NCI-H1694 (cell line): ENCODE data around the gene ABCA4.
"Not testable (repeated sequence)": the region's sequence is repeated elsewhere in the genome, so short reads cannot be mapped to it uniquely, and the experiment has no call there.

Experiments
- DNase-seq: peaks from one replicate; lab custom pipeline; 2025; lab: John Stamatoyannopoulos, UW

The ABCA4 gene

DNA sequence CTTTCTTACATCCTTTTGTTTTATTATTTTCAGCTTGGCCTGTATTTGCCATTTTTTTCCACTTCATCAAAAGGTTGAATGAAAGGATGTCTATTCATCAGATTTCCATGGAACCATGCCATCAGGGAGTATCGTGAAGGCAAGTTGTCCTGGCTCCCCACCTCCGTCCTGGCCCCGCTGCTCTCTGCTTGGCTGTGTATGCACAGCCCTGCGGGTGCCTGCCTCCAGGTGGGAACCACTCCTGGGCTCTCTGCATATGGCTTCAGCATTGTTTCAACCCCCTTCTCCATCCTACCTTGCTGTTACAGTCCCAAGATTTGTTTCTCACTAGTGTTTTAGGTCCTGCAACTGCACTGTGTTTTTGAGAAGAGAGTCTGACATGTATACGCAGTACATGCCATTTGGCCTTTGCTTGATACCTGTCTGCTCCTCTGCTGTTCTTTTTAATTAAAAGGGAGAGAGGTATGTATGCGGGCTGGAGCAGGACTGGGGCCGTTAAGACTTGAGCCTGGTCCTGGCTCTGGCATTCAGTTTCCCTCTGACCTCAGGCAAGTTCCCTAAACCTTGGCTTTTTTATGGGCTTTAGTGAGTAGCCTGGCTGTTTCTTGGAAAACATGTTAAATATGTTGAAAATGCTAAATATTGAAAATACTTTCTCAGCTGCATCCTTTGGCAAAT, 141.8 kb downstream of the ABCA4 start:
- no peak for DNase-seq

- no peak for DNase-seq
These were observed 143.4 kb downstream of the ABCA4 start for GRCh38 chr1:93977598-93977945.

GRCh38 chr1:93976711-93977597, 144.0 kb downstream of the ABCA4 start:
- no peak for DNase-seq

DNA sequence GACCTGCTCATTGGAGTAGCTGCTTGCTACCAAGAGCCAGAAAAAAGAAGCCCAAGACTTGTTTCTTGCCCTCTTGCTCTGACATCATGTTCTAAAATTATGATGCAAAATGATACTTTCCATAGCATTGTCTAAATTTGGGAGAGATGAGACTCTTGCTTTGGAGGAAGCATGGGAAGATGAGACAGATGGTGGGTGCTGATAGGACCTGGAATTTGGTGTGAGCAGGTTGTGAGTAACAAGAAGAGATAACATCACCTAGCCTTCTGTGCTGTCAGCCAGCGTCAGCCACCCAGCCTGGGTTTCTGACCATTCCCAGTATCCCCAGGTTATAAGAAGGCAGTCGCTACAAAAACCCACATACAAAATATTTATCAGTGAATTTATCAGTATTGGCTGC, 144.7 kb downstream of the ABCA4 start:
- DNase-seq, result no peak

GRCh38 chr1:93972341-93972740, 148.6 kb downstream of the ABCA4 start:
- peak; percentile 30 for DNase-seq

DNA sequence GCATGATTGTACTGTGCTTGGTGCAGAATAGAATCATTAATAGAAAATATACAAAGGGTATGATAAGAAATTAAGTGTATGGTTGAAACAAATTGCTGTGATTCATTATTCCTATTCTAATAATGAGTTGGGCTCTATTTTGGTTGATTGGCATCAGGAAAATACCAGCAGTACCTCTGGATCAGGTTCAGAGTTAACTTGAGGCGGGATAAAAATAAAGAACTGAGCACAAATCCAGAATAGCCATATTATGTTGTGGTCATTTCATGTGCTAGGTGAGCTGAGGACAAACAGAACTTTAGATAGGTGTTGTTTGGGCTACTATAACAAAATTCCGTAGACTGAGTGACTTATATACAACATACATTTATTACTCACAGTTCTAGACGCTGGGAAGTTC, 151.1 kb downstream of the ABCA4 start:
- DNase-seq, result no peak

DNA sequence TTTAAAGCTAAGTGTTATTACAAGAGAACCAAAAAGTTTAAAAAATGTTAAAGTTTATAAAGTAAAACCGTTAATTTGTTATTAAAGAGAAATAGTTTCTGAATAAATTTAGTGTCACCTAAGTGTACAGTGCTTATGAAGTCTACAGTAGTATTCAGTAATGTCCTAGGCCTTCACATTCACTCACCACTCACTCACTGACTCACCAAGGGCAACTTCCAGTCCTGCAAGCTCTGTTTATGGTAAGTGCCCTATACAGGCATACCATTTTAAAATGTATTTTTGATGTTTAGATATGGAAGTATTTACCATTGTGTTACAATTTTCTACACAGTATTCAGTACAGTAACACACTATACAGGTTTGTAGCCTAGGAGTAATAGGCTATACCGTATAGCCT, 151.6 kb downstream of the ABCA4 start:
- DNase-seq, result no peak

- DNase-seq, result peak; percentile 71
These were observed 153.6 kb downstream of the ABCA4 start for GRCh38 chr1:93967306-93967705.

DNA sequence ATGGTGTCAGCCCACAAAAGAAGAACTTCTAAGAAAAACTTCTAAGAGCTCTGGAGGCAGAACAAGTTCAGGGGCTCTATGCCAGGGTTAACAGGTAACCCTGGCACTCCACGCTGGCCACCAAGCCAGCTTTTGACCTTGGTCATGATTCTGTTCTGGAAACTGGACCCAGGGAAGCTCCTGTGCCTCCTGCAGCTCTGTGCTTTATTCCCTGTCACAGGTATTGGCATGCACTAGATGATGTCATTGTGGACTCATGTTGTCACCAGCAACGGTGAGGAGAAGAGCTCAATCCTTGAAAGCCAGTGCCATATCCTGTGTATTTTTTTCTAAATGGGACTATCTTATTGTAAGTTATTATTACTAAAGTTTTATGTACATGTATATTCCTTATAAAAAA, 155.1 kb downstream of the ABCA4 start:
- no peak for DNase-seq

DNA sequence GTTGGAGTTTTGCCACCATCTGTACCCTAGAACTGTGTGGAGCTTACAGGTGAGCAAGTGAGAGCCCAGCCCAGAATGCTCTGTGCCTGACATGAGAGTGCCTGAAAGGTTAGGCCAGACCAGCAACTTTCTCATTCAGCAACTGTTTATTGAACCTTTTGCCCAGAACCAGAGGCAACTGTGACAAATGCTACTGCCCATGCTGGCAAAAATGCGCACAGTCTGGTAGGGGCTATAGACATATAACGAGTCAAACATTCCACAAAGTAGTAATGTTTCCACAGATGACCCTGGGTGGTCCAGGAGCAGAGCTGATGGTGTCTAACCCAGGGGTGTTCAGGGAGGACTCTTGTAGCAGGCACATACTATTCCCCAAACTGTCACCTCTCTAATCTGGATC, 155.7 kb downstream of the ABCA4 start:
- DNase-seq, result no peak

DNA sequence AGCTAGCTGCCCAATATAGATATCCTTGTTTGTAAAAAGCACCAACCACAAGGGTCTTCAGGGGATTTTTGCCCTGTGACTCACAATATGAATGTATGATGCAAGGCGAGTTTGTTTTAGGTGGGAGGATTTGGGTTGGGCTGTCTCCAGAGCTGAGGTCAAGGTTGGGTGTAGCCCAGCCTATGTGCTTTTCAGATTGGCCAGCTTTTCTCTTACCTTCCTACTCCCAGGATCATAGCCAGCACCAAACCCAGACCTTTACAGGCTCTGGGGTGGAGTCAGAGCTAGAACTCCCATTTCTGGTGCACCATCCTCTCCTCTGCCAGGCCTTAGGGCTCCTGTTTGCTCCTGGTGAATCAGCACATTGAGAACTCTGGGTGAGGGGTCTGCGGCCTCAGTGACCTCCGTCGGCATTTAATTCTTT, 156.2 kb downstream of the ABCA4 start:
- no peak for DNase-seq

- no peak for DNase-seq
These were observed 156.7 kb downstream of the ABCA4 start for GRCh38 chr1:93964096-93964776.

GRCh38 chr1:93963585-93963984, 157.4 kb downstream of the ABCA4 start:
- DNase-seq, result no peak

DNA sequence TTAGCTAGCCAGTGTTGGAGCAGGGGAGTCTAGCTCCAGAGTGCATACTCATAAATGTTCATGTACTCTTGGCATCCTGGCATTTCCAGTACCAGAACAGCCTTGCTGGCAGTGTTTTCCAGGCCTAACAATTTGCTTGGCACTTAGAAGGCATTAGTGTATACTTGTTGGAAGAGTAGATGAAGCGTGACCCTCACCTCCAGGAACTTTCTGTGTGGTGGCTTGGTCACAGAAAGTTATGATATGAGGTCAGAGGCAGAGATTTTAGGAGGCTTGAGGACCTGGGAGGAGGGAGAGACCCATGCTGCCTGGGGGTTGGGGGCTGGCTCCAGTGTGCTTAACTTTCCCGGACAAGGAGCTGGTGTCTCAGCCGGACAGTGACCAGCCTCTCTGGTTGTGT, 159.0 kb downstream of the ABCA4 start:
- no peak for DNase-seq

DNA sequence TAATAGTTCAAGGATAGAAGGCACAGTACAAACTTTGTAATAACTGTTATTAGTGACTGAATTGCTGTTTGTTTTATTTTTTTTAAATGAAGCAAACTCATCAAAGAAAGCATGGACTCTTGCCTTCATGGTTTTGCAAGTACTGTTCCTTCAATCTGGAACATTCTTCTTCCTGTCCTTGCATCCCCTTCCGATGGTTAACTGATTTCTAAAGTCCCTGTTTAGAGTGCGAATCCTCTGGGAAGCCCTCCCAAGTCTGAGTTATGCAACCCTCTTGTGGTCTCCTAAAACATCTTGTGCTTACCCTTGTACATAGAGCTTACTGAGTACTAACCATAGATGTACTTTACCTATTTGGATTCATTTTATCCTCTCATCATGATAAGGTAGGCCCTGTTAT, 159.5 kb downstream of the ABCA4 start:
- no peak for DNase-seq

DNA sequence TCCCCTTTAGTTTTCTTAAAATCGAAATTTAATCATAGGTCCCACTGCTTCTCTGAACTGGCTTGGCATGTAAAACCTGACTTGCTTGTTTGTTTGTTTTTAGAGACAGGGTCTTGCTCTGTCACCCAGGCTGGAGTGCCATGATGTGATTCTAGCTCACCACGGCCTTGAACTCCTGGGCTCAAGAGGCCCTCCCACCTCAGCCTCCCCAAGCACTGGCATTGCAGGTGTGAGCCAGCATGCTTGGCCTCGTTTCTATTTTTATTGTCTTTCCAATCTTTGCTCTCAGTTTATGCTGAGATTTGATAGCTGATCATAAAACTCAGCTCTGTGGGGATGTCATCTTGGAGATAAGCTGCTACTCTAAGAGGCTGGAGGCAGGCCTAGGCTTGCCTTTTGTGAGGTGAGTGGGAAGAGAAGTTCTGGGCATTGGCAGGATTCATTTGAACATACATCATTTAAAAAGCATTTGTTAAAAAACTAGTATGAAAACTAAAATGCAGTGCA, 160.3 kb downstream of the ABCA4 start:
- DNase-seq, result no peak

GRCh38 chr1:93959413-93959812, 161.5 kb downstream of the ABCA4 start:
- no peak for DNase-seq

GRCh38 chr1:93958726-93959100, 162.2 kb downstream of the ABCA4 start:
- DNase-seq, result no peak

GRCh38 chr1:93958032-93958725, 162.8 kb downstream of the ABCA4 start:
- DNase-seq, result no peak

DNA sequence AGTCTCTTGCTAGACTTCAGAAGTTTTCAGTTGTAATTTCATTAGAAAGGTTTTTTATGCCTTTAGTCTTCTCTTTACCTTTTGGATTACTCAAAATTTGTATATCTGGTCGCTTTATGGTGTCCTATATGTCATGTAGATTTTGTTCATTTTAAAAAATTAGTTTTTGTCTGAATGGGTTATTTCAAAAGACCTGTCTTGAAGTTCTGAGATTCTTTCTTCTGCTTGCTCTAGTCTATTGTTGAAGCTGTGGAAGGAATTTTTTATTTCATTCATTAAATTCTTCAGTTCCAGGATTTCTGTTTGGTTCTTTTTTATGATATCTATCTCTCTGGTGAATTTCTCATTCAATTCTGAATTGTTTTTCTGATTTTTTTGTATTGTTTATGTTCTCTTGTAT, 165.2 kb downstream of the ABCA4 start:
- no peak for DNase-seq

GRCh38 chr1:93947002-93947686, 173.8 kb downstream of the ABCA4 start:
- not testable (repeated sequence) for DNase-seq
